HG03378 (cell line): ENCODE results near the gene FAM171A2.
"Not testable (repeated sequence)": the region's sequence is repeated elsewhere in the genome, so short reads cannot be mapped to it uniquely, and the experiment has no call there.

Experiments
- ATAC-seq: cut with Tn5 transposase; IDR thresholded peaks from one replicate; pipeline ENCODE4 v1.9.1; 2021; ENCODE audit warnings: mild to moderate bottlenecking, moderate library complexity; ENCODE audit not compliant: unreplicated experiment

FAM171A2 gene

GRCh38 chr17:44383861-44384260 lies 20.2 kb upstream of the FAM171A2 start:
- no peak for ATAC-seq

GRCh38 chr17:44383363-44383762 lies 19.7 kb upstream of the FAM171A2 start:
- ATAC-seq: no peak

- no peak for ATAC-seq
Observed at GRCh38 chr17:44382917-44383316, 19.3 kb upstream of the FAM171A2 start.

GRCh38 chr17:44381810-44382305 lies 18.2 kb upstream of the FAM171A2 start:
- ATAC-seq: no peak

- ATAC-seq: no peak
Observed at GRCh38 chr17:44380767-44381166, 17.1 kb upstream of the FAM171A2 start.

- no peak for ATAC-seq
Observed at GRCh38 chr17:44379887-44380286, 16.2 kb upstream of the FAM171A2 start.

- no peak for ATAC-seq
Observed at GRCh38 chr17:44378171-44378705, 14.6 kb upstream of the FAM171A2 start.

GRCh38 chr17:44376779-44377178 lies 13.1 kb upstream of the FAM171A2 start:
- ATAC-seq: no peak

- no peak for ATAC-seq
Observed at GRCh38 chr17:44376124-44376523, 12.5 kb upstream of the FAM171A2 start.

GRCh38 chr17:44375196-44376017 lies 11.8 kb upstream of the FAM171A2 start:
- ATAC-seq: no peak

GRCh38 chr17:44374306-44375195 lies 10.9 kb upstream of the FAM171A2 start:
- ATAC-seq: no peak

- no peak for ATAC-seq
Observed at GRCh38 chr17:44372036-44372435, 8.4 kb upstream of the FAM171A2 start.

GRCh38 chr17:44369414-44370023 lies 5.9 kb upstream of the FAM171A2 start:
- ATAC-seq: not testable (repeated sequence)

GRCh38 chr17:44368391-44369243 lies 5.0 kb upstream of the FAM171A2 start:
- ATAC-seq: not testable (repeated sequence)

- no peak for ATAC-seq
Observed at GRCh38 chr17:44367231-44367979, 3.8 kb upstream of the FAM171A2 start.

- ATAC-seq: not testable (repeated sequence)
Observed at GRCh38 chr17:44365051-44365450, 1.4 kb upstream of the FAM171A2 start.

- no peak for ATAC-seq
Observed at GRCh38 chr17:44362949-44363612, 572 bp downstream of the FAM171A2 start.

GRCh38 chr17:44362459-44362948 lies 1.1 kb downstream of the FAM171A2 start:
- ATAC-seq: no peak
